Thyroid gland (tissue), 4 donors: ENCODE data around the gene ZGPAT. TPM values are rescaled to one million over a fixed set of nuclear protein-coding genes. Genes with fewer than 3 reads are reported as not detected.
A peak's percentile ranks its signal among the peaks of the same experiment; 100 is the strongest.

Source experiments
- DNase-seq, 2 donors: peaks; one replicate each; pipeline ENCODE4 v3.0.0-alpha.2; 2019
- H3K27ac ChIP-seq, 3 donors: fragments of 200-600 bp; sonication (generic); 1 replicate in 2 of 3; 2 replicates in 1 of 3; pipeline ENCODE4 v1.5.1; 2016 to 2019; ENCODE audit warnings: mild to moderate bottlenecking in 1 of 3, moderate library complexity in 1 of 3
- H3K27me3 ChIP-seq: fragments of 200-600 bp; sonication (generic); one replicate; pipeline ENCODE4 v1.5.1; 2019
- H3K36me3 ChIP-seq, 2 donors: fragments of 200-600 bp; sonication (generic); one replicate each; pipeline ENCODE4 v1.5.1; 2016 to 2019
- H3K4me1 ChIP-seq, 2 donors: fragments of 200-600 bp; sonication (generic); one replicate each; pipeline ENCODE4 v1.5.1; 2017 to 2019
- H3K4me3 ChIP-seq, 3 donors: fragments of 200-600 bp; sonication (generic); replicated peaks in 1 of 3; 1 replicate in 2 of 3; 2 replicates in 1 of 3; pipeline ENCODE4 v1.5.1; 2016; ENCODE audit warnings: mild to moderate bottlenecking in 1 of 3
- H3K9me3 ChIP-seq: fragments of 200-600 bp; sonication (generic); one replicate; pipeline ENCODE4 v1.5.1; 2017
- POLR2A ChIP-seq, 2 donors: fragments of 450-650 bp; IDR thresholded peaks; one replicate each; pipeline ENCODE4 v1.6.1; 2017; ENCODE audit warnings: antibody characterized with exemption in 2 of 2, mild to moderate bottlenecking in 2 of 2, moderate library complexity in 1 of 2
- WGBS, 2 donors: methylation state at CpG; one replicate each; pipeline ENCODE4 v1.1.5; 2017; 5-methylcytosine and 5-hydroxymethylcytosine counted together
- intact Hi-C: fragments of 100-400 bp; cut with DNase I; formaldehyde crosslinking; loops from one replicate; pipeline ENCODE4 v1.15.1; 2023
- total RNA-seq, 4 donors: library from RNA; depleted of rRNA; stranded (reverse); fragments of >200 nt; gene quantifications; one replicate each; pipeline ENCODE4 v1.2.3, GENCODE V29; 2016
- TF ChIP-seq, protein P1 (sequence below), 6 experiments: fragments of 200-600 bp in 3 of 6; fragments of 450-650 bp in 3 of 6; sonication (generic) in 3 of 6; IDR thresholded peaks; one replicate each; pipeline ENCODE4 v1.5.1; 2016 to 2019; ENCODE audit warnings: antibody characterized with exemption in 6 of 6, mild to moderate bottlenecking in 2 of 6, inconsistent platforms in 1 of 6, moderate library complexity in 1 of 6

ZGPAT gene
- total RNA-seq, 4 donors from 2014 or later: 27.7 to 36.3 (median 30.0) TPM

DNA sequence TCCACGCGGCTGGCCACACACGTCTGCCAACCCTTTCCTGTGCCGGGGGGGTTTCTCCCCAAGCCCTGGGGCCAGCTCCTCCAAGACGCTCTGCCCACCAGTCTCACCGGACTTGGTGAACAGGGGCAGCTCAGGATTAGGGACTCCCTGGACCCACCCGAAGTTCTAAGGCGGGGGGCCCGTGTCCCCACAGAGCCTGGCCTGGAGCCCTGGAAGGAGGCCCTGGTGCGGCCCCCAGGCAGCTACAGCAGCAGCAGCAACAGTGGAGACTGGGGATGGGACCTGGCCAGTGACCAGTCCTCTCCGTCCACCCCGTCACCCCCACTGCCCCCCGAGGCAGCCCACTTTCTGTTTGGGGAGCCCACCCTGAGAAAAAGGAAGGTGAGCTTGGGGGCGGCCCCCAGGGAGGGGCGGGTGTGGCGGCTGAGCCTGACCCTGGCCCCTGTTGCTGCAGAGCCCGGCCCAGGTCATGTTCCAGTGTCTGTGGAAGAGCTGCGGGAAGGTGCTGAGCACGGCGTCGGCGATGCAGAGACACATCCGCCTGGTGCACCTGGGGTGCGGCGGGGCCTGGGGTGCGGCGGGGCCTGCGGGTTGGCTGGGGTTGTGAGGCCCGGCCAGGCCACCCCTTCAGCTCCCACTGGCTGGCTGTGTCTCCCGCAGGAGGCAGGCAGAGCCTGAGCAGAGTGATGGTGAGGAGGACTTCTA is 34.0 kb downstream of the ZGPAT start:
- Histone ChIP-seq H3K4me1 (peaks cover 19 to 29% of the 10 kb centered on the region in 2 donors), H3K27me3 (no peaks in the 10 kb centered on the region), H3K9me3 (no peaks in the 10 kb centered on the region), H3K36me3 (peaks cover 20 to 21% of the 10 kb centered on the region in 2 donors), H3K4me3 (no peak overlapping the region), H3K27ac (peak overlapping the region; percentile 54 to 94 (median 88))
- TF ChIP-seq, protein P1, sequence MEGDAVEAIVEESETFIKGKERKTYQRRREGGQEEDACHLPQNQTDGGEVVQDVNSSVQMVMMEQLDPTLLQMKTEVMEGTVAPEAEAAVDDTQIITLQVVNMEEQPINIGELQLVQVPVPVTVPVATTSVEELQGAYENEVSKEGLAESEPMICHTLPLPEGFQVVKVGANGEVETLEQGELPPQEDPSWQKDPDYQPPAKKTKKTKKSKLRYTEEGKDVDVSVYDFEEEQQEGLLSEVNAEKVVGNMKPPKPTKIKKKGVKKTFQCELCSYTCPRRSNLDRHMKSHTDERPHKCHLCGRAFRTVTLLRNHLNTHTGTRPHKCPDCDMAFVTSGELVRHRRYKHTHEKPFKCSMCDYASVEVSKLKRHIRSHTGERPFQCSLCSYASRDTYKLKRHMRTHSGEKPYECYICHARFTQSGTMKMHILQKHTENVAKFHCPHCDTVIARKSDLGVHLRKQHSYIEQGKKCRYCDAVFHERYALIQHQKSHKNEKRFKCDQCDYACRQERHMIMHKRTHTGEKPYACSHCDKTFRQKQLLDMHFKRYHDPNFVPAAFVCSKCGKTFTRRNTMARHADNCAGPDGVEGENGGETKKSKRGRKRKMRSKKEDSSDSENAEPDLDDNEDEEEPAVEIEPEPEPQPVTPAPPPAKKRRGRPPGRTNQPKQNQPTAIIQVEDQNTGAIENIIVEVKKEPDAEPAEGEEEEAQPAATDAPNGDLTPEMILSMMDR (IDR thresholded peaks at IDR 0.05): no peak
- no peak for TF ChIP-seq POLR2A (IDR thresholded peaks at IDR 0.05)
- DNase-seq: no peak
- 81 to 88% methylated on average over 19 to 22 of the region's 30 CpGs for WGBS, 2 donors
- intact Hi-C loops: loop anchor here (5.0 kb wide), 1 partner anchor 205 kb away; the partner anchor contains the start of gene PTK6

DNA sequence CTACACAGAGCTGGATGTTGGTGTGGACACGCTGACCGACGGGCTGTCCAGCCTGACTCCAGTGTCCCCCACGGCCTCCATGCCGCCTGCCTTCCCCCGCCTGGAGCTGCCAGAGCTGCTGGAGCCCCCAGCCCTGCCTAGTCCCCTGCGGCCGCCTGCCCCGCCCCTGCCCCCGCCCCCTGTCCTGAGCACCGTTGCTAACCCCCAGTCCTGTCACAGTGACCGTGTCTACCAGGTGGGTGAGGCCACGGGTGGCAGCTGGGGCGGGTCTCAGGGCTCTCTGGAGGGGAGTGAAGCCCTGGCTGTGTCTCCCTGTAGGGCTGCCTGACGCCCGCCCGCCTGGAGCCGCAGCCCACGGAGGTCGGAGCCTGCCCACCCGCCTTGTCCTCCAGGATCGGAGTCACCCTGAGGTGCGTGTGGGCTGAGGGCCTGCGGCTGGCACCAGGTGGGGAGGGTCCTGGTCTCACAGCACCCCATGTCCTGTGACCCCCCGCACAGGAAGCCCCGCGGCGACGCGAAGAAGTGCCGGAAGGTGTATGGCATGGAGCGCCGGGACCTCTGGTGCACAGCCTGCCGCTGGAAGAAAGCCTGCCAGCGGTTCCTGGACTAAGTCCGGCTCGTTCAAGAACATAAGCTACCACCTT is 34.7 kb downstream of the ZGPAT start:
- H3K27ac ChIP-seq: no peak overlapping the region

DNA sequence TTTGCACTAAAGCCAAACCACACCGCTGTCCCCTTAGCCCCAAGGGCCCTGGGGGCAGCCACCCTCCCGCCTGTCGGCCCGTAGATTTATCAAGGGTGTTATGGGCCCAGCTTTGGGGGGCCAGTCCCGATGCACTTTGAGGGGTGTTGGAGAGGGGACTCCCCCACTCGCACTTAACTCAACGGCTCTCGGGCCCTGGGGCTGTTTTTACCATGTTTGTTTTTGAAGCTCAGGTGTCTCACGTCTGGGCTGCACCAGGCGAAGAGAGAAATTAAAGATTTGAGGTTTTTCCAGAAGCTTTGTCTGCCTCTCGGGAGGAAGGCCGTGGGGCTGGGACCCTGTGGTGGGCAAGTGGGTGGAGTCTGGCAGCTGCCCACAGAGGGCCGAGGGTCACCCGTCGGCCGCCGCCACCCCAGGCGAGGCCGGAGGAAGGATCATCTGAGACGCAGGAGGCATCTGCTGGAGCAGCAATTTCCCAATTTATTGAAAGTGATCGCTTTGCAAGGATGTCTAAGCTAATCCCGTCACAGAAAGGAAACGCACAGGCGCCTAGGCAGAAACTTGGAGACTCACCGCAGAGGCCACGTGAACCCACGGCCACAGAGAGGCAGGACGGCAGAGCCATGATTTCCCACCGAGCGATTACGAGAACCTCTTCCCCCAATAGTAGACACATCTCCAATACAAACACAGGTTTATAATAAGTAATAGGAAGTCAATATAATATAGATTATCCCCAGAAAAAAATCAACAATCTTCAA is 35.6 kb downstream of the ZGPAT start:
- intact Hi-C loops: loop anchor here (5.0 kb wide), 1 partner anchor 206 kb away; the partner anchor contains the start of gene PTK6
- no peak overlapping the region for H3K4me3 ChIP-seq
- no peak for DNase-seq
- 88 to 91% methylated on average over 31 of the region's 31 CpGs for WGBS, 2 donors
- peaks cover 17 to 22% of the 10 kb centered on the region in 2 donors for H3K4me1 ChIP-seq
- no peak overlapping the region for H3K27ac ChIP-seq
- H3K9me3 ChIP-seq: no peaks in the 10 kb centered on the region
- H3K27me3 ChIP-seq: no peaks in the 10 kb centered on the region
- peaks cover 20 to 21% of the 10 kb centered on the region in 2 donors for H3K36me3 ChIP-seq
- TF ChIP-seq POLR2A (IDR thresholded peaks at IDR 0.05): no peak
- TF ChIP-seq, protein P1 (IDR thresholded peaks at IDR 0.05): no peak

More for the DNA sequence above, 34.7 kb downstream of the ZGPAT start:
- TF ChIP-seq, protein P1 (IDR thresholded peaks at IDR 0.05): no peak
- TF ChIP-seq POLR2A (IDR thresholded peaks at IDR 0.05): no peak
- Histone ChIP-seq H3K4me1 (peaks cover 19 to 29% of the 10 kb centered on the region in 2 donors), H3K27me3 (no peaks in the 10 kb centered on the region), H3K9me3 (no peaks in the 10 kb centered on the region), H3K4me3 (no peak overlapping the region), H3K36me3 (peaks cover 20 to 21% of the 10 kb centered on the region in 2 donors)
- WGBS, 2 donors: 89 to 92% methylated on average over 30 to 32 of the region's 37 CpGs
- intact Hi-C loops: loop anchor here (5.0 kb wide), 1 partner anchor 205 kb away; the partner anchor contains the start of gene PTK6
- no peak for DNase-seq

DNA sequence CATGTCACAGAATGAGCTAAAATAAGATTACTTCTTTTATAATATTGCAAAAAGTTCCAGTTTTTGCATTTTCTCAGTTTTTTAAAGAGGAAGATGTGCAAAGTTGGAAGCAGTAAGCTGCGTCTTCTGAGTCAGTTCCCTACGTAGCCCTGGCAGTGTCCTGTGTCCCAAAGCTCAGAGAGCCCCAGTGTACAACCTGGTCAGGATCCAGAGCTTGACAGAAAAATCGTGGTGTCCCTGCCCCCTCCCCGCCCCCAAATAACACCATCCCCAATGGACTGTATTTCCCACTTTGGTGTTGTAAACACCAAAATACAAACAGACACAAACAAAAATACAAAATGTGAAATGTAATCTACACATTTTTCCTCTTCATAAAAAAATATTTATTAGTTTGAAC is 36.3 kb downstream of the ZGPAT start:
- H3K27ac ChIP-seq: no peak overlapping the region
- H3K4me1 ChIP-seq: peaks cover 9 to 14% of the 10 kb centered on the region in 2 donors
- peaks cover 20 to 21% of the 10 kb centered on the region in 2 donors for H3K36me3 ChIP-seq
- intact Hi-C loops: loop anchor here (5.0 kb wide), 1 partner anchor 207 kb away; the partner anchor contains the start of gene PTK6
- no peak overlapping the region for H3K4me3 ChIP-seq
- H3K27me3 ChIP-seq: no peaks in the 10 kb centered on the region
- TF ChIP-seq, protein P1 (IDR thresholded peaks at IDR 0.05): no peak
- TF ChIP-seq POLR2A (IDR thresholded peaks at IDR 0.05): no peak
- H3K9me3 ChIP-seq: no peaks in the 10 kb centered on the region
- WGBS, 2 donors: 70 to 80% methylated on average over 4 of the region's 4 CpGs
- no peak for DNase-seq
